K562 (cell line): ENCODE results near the gene LIX1. TPM values are rescaled to one million over a fixed set of nuclear protein-coding genes. Genes with fewer than 3 reads are reported as not detected.

Source experiments
- CBX3 ChIP-seq, 2 experiments: IDR thresholded peaks; 1 replicate in 1 of 2; 2 replicates in 1 of 2; pipeline ENCODE4 v1.6.1; 2012; ENCODE audit warnings: inconsistent platforms in 2 of 2, low read length in 2 of 2, borderline replicate concordance in 1 of 2, control low read depth in 1 of 2
- CBX5 ChIP-seq: IDR thresholded peaks from 2 replicates; pipeline ENCODE4 v1.6.1; 2014; ENCODE audit warnings: low read depth, borderline replicate concordance
- DIDO1 ChIP-seq: fragments of 450-650 bp; IDR thresholded peaks from 2 replicates; pipeline ENCODE4 v1.6.1; 2016; ENCODE audit warnings: low read depth, missing biosample characterization, missing genetic modification characterization
- ELF1 ChIP-seq: fragments of 200-800 bp; sonication (Bioruptor generic); IDR thresholded peaks from 2 replicates; pipeline ENCODE4 v1.6.1; 2016; ENCODE audit warnings: missing genetic modification characterization, missing compliant biosample characterization
- ERF ChIP-seq: fragments of 450-650 bp; formaldehyde crosslinking; IDR thresholded peaks from 2 replicates; pipeline ENCODE4 v1.4.0; 2020; ENCODE audit warnings: mild to moderate bottlenecking, mixed read lengths
- ETS2 ChIP-seq: IDR thresholded peaks from 2 replicates; pipeline ENCODE4 v1.6.1; 2016; ENCODE audit warnings: borderline replicate concordance, missing genetic modification characterization, mild to moderate bottlenecking, moderate library complexity, missing compliant biosample characterization; ENCODE audit not compliant: poor library complexity, severe bottlenecking
- KDM1A ChIP-seq, 2 experiments: fragments of 450-650 bp; IDR thresholded peaks; 2 replicates each; pipeline ENCODE4 v1.6.1; 2016; ENCODE audit warnings: mild to moderate bottlenecking in 2 of 2
- KHSRP ChIP-seq: fragments of 450-650 bp; IDR thresholded peaks from 2 replicates; pipeline ENCODE4 v1.6.1; 2017
- MLX ChIP-seq, 2 experiments: fragments of 450-650 bp in 1 of 2; sonication (generic) in 1 of 2; formaldehyde crosslinking; conservative IDR thresholded peaks; 2 replicates each; pipeline versions ENCODE4 v1.4.0 to v1.8.1; 2020 to 2022; ENCODE audit warnings: mild to moderate bottlenecking in 1 of 2, missing genetic modification reagents in 1 of 2
- SMARCA4 ChIP-seq: fragments of 450-650 bp; IDR thresholded peaks from 2 replicates; pipeline ENCODE4 v1.6.1; 2016
- XRCC4 ChIP-seq: IDR thresholded peaks from one replicate; pipeline ENCODE4 v1.6.1; 2011; ENCODE audit not compliant: insufficient read depth, insufficient read length; ENCODE audit errors: extremely low read depth
- ZFX ChIP-seq: sonication (generic); formaldehyde crosslinking; IDR thresholded peaks from 2 replicates; pipeline ENCODE4 v1.8.0; 2022; ENCODE audit warnings: mild to moderate bottlenecking, missing genetic modification reagents, moderate library complexity
- ZHX1 ChIP-seq: fragments of 150-350 bp; conservative IDR thresholded peaks from 2 replicates; pipeline ENCODE4 v1.6.1; 2014; ENCODE audit warnings: low read length
- ZNF124 ChIP-seq: sonication (generic); formaldehyde crosslinking; IDR thresholded peaks from 2 replicates; pipeline ENCODE4 v1.8.1; 2022; ENCODE audit warnings: missing genetic modification reagents
- ZNF217 ChIP-seq: sonication (generic); formaldehyde crosslinking; IDR thresholded peaks from 2 replicates; pipeline ENCODE4 v1.8.0; 2022; ENCODE audit warnings: mild to moderate bottlenecking, missing genetic modification reagents
- ZNF354B ChIP-seq: fragments of 250-450 bp; sonication (Bioruptor Pico); IDR thresholded peaks from 2 replicates; pipeline ENCODE4 v1.4.0; 2020
- ZNF507 ChIP-seq: conservative IDR thresholded peaks from 2 replicates; pipeline ENCODE4 v1.6.1; 2017; ENCODE audit warnings: missing genetic modification characterization, missing compliant biosample characterization
- ZNF778 ChIP-seq: fragments of 450-650 bp; formaldehyde crosslinking; IDR thresholded peaks from 2 replicates; pipeline ENCODE4 v1.4.0; 2020; ENCODE audit warnings: mild to moderate bottlenecking, moderate library complexity
- polyA plus RNA-seq, 8 experiments: library from polyadenylated mRNA; depleted of rRNA in 4 of 8; stranded (reverse) in 5 of 8; unstranded in 3 of 8; fragments of >200 nt; fragmentation: Nextera tagmentation in 2 of 8; fragmentation: Illumina TruSeq in 1 of 8; extraction: Ambion mirVana in 2 of 8; extraction: Trizol in 1 of 8; gene quantifications; 2 replicates each; pipeline versions ENCODE4 v1.2.1 to v1.2.3, GENCODE V29; 2011 to 2014; ENCODE audit warnings: inconsistent platforms in 1 of 8, missing spikeins in 1 of 8
- total RNA-seq, 7 experiments: library from RNA; depleted of rRNA in 6 of 7; stranded (reverse); fragments of >200 nt in 6 of 7; fragmentation: Illumina TruSeq in 2 of 7; extraction: Trizol in 2 of 7; gene quantifications; 2 replicates each; pipeline versions ENCODE4 v1.2.1 to v1.2.3, GENCODE V29; 2011 to 2021; ENCODE audit warnings: low replicate concordance in 1 of 7
- TF ChIP-seq, protein P1 (sequence below): sonication (generic); formaldehyde crosslinking; IDR thresholded peaks from 2 replicates; pipeline ENCODE4 v1.8.0; 2022; ENCODE audit warnings: mild to moderate bottlenecking, missing genetic modification reagents
- TF ChIP-seq, protein P2 (sequence below): fragments of 250-450 bp; sonication (Bioruptor Pico); IDR thresholded peaks from 2 replicates; pipeline ENCODE4 v1.4.0; 2020; ENCODE audit warnings: mild to moderate bottlenecking, moderate library complexity, borderline replicate concordance

Gene LIX1
- total and polyA plus RNA-seq, 9 of the 15 experiments (the other 6 are each of a cell fraction or from before 2014, with no cell fraction given): 0.01 to 0.18 TPM; not detected in 7

GRCh38 chr5:97183100-97183929 lies 40.9 kb upstream of the LIX1 start, which contains the start of gene RIOK2 (continued):
- TF ChIP-seq ZHX1 (0 out of 2 replicates have a peak, but pooled peaks have one; percentile 6), CBX3 (IDR thresholded peaks at IDR 0.05; ENCODE audit: borderline replicate concordance in 1 of 2, low read length in 2 of 2) (peak in 1 of 2 experiments; percentile 93; a peak in 2 of 3 replicates), DIDO1 (no peak), ETS2 (no peak), SMARCA4 (no peak; the same call in 1 of the 2 replicates), ZNF778 (CRISPR knock-in tag) (no peak), ZNF354B (CRISPR knock-in tag) (no peak), KHSRP (peak; percentile 59), ZNF217 (CRISPR knock-in tag) (no peak), ZNF507 (no peak), CBX5 (no peak), XRCC4 (no peak), ZFX (CRISPR knock-in tag) (no peak), ZNF124 (CRISPR knock-in tag) (no peak), KDM1A (IDR thresholded peaks at IDR 0.05) (no peak), ERF (no peak), MLX (CRISPR knock-in tag; conservative IDR thresholded peaks at IDR 0.05) (no peak), ELF1 (tag) (no peak)
- TF ChIP-seq, protein P1, sequence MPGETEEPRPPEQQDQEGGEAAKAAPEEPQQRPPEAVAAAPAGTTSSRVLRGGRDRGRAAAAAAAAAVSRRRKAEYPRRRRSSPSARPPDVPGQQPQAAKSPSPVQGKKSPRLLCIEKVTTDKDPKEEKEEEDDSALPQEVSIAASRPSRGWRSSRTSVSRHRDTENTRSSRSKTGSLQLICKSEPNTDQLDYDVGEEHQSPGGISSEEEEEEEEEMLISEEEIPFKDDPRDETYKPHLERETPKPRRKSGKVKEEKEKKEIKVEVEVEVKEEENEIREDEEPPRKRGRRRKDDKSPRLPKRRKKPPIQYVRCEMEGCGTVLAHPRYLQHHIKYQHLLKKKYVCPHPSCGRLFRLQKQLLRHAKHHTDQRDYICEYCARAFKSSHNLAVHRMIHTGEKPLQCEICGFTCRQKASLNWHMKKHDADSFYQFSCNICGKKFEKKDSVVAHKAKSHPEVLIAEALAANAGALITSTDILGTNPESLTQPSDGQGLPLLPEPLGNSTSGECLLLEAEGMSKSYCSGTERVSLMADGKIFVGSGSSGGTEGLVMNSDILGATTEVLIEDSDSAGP (CRISPR knock-in tag): peak; percentile 44; the same call in 1 of the 2 replicates
- TF ChIP-seq, protein P2, sequence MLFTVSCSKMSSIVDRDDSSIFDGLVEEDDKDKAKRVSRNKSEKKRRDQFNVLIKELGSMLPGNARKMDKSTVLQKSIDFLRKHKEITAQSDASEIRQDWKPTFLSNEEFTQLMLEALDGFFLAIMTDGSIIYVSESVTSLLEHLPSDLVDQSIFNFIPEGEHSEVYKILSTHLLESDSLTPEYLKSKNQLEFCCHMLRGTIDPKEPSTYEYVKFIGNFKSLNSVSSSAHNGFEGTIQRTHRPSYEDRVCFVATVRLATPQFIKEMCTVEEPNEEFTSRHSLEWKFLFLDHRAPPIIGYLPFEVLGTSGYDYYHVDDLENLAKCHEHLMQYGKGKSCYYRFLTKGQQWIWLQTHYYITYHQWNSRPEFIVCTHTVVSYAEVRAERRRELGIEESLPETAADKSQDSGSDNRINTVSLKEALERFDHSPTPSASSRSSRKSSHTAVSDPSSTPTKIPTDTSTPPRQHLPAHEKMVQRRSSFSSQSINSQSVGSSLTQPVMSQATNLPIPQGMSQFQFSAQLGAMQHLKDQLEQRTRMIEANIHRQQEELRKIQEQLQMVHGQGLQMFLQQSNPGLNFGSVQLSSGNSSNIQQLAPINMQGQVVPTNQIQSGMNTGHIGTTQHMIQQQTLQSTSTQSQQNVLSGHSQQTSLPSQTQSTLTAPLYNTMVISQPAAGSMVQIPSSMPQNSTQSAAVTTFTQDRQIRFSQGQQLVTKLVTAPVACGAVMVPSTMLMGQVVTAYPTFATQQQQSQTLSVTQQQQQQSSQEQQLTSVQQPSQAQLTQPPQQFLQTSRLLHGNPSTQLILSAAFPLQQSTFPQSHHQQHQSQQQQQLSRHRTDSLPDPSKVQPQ (CRISPR knock-in tag): no peak
